HG03039 (cell line): ENCODE measurements around the gene WBP4.

Experiments used
- ATAC-seq: cut with Tn5 transposase; IDR thresholded peaks from one replicate; pipeline ENCODE4 v1.9.1; 2021; ENCODE audit warnings: mild to moderate bottlenecking, moderate library complexity; ENCODE audit not compliant: unreplicated experiment

WBP4 gene

DNA sequence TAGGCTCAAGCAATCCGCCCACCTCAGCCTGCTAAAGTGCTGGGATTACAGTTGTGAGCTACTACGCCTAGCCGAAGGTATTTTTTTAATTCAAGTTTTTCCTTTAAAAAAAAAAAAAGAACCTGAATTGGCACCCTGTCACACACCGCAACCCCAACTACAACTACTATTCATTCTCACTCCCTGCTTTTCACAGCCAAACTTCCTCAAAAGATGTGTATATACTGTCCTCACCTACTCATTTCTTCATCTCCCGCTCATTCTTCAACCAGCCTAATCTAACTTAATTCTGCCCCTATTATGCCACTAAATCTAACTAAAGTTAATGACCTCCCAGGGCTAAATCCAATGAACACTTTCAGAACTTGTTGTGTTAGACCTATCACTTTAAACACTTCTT, 12.7 kb upstream of the WBP4 start:
- ATAC-seq: no peak

DNA sequence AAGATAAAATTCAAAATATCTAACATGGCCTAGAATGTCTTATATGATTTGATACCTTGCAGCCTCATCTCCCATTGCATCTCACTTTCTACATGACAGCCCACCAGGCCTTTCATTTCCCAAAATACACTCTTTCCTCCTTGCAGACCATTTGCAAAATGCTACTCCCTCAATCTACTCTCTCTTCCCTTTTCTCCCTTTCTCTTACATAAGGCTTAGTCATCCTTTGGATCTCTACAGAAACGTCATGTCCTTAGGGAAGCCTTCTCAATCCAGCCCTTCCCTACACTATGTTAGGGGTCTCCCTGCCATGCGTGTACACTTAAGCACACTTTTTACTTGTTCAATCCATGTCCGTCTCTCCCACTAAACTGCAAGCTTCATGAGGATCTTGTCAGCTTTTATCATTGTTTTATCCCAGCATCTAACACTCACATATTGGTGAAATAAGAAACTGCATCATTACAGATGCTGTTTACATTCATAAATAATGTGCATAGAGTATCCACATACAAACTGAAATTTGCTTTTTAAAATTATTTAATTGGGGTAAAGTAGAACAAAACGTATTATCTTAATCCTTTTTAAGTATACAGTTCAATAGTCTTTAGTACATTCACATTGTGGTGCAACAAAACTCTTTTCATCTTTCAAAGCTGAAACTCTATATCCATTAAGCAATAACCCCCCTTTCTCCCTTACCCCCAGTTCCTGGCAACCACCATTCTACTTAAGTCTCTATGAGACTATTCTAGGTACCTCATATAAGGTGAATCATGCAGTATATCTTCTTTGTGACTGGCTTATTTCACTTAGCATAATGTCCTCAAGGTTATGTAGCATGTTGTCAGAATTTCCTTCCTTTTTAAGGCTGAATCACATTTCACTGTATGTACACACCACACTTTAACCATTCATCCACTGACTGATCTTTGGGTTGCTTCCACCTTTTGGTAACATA, 11.5 kb upstream of the WBP4 start:
- no peak for ATAC-seq

DNA sequence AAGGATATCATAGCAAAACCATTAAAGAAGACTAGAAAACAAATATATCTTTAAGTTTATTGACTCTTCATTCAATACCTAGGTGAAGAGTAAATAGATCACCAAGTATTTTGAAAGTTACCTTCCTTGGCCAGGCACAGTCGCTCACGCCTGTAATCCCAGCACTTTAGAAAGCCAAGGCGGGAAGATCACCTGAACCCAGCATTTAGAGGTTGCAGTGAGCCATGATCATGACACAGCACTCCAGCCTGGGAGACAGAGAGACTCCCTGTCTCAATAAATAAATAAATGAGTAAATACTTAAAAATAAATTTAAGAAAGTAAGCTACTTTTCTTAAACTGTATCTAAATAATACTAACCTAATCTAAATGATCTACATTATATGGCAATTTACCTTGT, 8.9 kb upstream of the WBP4 start:
- no peak for ATAC-seq

DNA sequence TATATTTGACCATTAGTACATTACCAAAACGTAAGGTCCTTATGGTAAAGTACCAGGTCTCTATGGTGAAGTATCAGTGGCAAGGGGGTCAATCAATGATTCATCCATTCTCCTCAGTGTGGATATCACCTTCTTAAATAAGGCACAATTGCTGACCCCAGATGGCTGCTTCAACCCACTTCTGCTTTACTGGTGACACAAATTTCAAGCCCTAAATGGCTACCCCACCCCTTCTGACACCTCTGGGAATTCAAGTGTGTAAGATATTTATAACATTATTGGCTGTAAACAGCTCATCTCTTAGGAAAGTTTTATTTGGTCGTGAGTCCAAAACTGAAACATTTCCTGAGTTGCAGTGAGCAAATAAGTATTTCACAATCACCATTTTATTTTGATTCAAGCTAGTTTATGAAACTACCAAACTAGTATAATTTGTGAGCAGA, 7.9 kb upstream of the WBP4 start:
- ATAC-seq: no peak

DNA sequence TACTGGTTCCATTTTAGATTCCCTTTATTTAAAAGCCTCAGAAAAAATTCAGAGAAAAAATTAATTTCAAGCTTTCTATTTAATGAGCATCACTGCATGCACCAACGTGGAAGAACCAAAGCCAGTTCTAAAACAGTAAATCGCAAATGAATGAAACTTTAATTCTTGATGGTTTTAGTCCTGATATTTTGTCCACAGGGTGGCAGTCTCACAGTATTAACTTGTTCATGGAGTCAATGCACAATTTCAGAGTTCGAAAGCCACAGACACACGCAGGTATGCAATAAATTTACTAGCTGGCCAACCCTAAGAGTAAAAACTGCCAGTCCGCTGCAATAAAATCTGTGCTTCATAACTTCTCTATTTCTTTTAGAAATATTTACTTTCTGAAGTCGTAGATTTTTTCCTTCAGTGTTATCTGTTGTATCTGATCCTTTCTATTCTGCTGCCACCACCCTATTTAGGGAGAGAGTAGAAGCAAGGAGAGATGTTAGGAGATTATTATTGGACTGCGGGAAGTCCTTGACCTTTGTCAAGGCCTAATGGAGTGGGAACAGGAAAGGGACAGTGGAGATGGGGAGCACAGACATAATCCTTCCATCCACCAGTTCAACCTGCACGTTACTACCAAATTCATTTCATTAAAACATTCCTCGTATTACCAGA, 7.0 kb upstream of the WBP4 start:
- no peak for ATAC-seq

DNA sequence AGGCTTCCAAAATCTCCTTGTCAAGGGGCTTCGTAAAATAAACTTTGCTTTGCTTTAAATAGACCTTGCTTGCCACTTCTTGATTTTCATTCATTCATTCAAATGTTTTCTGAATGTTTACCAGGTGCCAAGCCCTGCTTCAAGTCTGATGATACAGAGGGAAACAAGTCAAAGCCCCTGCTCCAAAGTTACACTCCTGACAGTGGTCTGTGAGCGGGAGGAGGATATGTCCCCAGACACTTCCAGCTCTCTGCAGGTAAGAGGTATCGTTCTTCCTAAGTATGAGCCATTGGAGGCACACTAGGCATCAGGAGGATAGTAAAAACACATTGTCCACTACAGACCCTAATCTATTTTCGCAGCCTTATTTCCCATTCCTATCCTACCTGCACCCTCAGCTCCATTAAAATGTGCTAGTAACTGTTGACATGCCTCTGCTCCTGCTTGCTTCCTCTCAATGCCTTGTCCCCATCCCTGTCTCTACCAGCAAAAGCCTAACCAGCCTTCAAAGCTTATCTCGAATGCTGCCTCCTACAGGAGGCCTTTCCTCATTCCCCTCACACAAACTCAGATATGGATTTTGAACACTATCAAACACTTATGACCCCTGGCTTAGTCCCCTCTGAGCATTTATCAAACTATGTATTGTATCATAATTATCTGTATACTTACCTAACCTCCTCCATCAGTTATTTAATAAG, 6.2 kb upstream of the WBP4 start:
- no peak for ATAC-seq

DNA sequence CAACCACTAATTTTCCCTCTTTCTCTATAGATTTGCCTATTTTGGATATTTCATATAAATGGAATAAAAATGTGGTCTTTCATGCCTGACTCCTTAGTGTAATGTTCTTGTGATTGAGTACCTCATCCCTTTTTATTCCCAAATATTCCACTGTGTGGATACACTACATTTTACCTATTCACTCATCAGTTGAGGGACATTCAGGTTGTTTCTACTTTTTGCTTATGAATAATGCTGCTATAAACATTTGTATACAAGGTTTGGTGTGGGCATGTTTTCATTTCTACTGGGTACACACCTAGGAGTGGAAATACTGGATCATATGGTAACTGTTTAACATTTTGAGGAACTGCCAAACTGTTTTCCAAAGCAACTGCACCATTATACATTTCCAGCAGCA, 5.1 kb upstream of the WBP4 start:
- ATAC-seq: no peak

DNA sequence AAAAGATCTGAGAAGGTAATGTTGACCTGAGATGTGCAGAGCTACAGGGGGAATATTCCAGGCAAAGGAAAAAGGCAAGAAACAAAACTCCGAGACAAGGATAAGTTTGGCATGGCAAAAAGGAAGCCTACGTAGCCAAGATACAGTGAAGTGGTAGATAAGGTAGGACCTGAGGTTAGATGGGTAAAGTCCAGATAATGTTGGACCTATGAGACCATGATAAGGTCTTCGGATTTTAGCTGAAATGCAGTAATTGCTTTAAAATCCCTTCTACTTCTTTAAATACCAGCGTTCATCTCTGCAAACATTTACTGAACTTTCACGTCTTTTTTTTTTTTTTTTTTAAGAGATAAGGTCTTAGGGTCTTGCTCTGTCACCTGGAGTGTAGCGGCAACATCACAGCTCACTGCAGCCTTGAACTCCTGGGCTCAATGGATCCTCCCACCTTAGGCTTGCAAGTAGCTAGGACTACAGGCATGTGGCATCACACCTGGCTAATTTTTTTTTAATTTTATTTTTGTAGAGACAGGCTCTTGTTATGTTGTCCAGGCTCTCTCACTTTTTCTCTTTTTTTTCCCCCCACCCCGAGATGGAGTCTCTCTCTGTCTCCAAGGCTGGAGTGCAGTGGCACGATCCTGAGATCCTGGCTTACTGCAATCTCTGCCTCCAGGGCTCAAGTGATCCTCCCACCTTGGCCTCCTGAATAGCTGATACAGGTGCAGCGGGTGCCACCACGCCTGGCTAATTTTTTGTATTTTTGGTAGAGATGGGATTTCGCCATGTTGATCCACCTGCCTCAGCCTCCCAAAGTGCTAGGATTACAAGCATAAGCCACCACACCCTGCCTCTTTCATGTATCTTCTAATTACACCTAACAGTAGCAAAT, 4.2 kb upstream of the WBP4 start:
- no peak for ATAC-seq

DNA sequence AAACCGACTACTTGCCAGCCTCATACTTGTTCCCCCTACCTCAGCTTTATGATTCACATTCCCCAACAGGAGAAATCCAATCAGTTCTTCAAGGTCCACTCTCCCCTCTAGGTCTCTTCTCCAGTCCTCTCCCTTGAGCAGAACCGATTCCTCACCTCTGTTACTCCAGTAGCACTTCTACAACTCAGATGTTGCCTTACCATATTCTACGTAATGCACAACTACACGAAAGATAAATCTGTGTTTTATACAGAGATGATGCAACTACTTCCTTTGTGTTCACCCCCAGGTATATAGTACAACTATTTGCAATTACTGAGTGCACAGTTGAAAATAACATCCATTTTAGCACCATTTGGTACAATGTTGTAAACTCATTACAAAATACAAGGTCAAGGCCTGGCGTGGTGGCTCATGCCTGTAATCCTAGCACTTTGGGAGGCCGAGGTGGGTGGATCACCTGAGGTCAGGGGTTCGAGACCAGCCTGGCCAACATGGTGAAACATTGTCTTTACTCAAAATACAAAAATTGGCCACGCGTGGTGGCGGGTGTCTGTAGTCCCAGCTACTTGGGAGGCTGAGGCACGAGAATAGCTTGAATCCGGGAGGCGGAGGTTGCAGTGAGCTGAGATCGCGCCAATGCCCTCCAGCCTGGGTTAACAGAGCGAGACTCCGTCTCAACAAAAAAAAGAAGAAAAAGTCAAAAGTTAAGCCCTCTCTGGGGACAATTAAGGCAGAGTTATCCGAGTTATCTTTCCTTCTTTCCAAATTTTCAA, 2.8 kb upstream of the WBP4 start:
- no peak for ATAC-seq

DNA sequence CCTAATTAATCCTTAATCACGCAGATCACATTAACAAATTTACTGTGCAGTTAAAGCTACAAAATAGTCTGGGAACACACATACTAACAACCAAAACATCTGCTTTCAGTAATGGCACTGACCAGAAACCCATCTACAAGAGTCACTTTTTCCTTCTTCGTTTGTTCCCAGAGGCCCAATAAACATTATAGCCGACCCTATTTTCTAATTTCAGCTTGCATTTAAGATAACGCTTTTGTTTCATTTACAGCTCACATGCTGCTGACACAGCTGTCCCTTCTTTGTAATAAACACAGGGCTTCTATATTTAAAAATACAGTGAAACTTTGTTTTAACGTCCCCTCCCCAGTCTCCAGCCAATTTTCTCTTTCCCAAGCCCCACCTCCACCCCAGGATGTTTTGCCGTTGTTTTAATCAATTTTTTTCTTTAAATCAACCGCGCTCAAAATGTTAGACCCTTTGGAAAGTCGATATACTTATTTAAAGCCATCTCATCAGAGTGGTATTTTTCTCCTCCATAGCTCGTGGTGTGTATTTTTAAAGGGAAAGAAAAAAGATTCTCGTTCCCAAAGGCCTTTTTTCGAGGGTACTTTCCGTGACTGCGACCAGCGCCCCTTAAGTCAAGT, 1.7 kb upstream of the WBP4 start:
- no peak for ATAC-seq

DNA sequence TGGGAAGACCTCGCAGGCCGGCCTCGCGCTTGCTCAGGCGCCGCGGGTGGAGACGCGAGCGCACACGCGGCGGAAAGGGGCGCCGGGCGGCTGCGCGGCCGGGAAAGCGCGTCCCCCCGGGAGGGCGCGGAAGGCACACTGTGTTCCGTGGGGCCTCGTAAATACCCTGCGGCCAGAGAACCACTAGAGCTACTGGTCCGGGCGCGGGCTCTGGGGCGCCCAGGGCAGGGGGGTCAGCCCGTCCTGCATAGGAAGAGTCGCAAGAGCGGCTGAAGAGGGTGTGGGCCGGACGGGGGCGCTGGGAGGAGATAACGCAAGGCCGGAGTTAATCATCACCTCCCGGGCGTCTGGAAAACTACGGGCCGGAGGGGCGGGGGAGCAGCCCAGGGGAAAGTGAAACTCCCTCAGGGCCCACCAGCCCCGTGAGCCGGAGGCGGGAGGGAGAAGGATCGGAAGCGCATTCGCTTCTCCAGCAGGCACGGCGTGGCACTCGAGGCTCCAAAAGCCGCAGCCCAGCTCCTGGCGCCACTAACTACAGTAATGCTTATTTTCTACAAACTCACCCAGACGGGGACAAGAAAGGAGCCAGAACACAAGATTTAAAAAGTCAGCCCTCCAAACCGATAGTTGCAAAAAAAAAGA, 1.1 kb upstream of the WBP4 start:
- ATAC-seq: peak; percentile 30

DNA sequence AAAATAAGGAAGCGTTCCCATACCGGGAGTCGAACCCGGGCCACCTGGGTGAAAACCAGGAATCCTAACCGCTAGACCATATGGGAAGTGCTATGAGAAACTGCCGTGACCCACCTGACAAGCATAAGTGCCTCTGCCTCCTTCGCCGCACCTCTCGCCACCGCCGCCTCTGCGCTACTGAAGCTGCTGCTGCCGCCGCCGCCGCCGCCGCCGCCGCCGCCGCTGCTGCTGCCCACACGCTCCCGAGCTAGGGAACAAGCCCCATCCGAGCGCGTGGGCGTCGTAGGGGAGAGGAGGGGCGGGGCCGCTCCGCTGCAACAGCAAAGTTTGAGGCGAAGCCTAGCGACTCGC, 610 bp upstream of the WBP4 start:
- peak; percentile 27 for ATAC-seq

DNA sequence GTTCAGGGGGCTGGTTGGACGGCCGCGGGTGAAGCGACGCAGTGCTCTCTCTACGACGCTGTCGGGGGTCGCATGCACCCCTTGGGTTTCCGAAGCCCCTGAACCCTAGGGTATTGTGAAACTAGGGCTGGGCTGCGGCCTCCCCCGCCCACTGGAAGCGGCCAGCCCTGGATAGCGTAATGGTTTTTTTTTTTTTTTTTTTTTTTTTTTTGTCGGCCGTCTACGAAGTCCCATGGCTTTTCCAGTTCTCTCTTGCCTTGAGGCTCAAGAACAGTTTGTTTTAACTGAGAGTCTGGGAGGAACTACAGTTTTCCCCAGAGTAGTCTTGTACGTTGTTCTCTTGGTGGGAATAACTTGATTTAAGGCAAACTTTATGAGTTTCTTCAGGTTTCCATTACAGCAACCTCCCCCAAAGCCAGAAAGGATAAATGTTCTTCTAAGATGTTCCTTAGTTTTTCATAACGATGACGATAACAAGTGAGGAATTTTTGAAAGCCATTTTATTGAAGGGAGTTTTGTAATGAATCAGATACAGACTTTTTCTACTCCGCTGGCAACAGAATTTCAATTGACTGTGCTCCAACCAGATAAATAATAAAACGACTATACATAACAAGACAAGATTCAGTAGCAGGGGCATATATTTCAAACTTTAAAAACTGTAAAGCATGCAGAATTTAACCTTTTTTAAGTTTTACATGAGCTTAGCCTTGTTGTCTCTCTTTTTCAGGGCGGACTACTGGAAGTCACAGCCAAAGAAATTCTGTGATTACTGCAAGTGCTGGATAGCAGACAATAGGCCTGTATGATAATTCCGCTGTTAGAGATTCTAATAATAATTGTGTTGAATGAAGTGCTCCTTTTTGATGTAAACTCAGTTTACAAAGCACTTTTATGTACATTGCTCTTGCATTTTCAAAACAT, 867 bp downstream of the WBP4 start:
- peak; percentile 20 for ATAC-seq

DNA sequence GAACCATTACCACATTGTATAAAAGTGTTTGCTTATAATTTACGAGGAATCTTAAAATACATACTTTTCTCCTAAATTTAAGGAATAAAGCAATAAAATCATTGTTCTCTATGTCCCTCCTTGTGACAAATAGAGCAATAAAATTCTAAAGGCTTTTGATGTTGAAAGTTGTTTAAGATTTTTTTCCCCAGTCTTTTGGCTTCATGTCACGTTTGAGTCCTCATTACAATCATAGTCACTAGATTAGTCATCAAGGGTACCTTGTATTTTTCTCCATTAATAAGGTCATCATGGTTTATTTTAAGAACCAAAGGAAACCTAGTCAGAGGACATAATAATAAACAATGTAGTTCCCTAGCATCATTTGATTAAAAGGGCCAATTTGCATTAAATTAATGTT, 3.2 kb downstream of the WBP4 start:
- no peak for ATAC-seq

DNA sequence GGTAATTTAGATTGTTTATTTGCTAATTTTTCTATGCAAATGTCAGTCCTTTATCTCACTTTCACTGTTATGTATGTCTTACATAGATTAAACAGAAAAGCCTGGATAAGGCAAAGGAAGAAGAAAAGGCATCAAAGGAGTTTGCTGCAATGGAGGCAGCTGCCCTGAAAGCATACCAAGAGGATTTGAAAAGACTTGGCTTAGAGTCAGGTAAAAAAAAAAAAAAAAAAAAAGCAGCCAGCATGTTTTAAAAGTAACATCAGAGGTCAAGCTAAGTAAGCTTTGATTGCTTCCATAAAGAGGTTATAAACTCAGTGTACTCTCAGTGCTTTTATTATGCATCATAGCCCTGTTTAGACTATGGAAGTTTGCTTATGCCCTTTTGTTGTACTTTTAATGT, 3.8 kb downstream of the WBP4 start:
- ATAC-seq: no peak

DNA sequence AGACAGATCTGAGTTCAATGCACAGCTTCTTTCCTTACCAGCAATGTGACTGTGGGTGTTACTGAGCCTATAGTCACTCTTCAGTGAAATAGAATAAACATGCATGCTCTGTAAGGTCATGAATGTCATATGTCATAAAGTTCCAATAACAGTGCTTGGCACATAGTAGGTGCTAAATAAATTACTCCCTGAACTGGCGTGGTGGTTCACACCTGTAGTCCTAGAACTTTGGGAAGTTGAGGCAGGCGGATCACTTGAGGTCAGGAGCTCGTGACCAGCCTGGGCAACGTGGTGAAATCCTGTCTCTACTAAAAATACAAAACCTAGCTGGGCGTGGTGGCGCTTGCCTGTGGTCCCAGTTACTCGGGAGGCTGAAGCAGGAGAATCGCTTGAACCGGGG, 13.2 kb downstream of the WBP4 start:
- no peak for ATAC-seq

DNA sequence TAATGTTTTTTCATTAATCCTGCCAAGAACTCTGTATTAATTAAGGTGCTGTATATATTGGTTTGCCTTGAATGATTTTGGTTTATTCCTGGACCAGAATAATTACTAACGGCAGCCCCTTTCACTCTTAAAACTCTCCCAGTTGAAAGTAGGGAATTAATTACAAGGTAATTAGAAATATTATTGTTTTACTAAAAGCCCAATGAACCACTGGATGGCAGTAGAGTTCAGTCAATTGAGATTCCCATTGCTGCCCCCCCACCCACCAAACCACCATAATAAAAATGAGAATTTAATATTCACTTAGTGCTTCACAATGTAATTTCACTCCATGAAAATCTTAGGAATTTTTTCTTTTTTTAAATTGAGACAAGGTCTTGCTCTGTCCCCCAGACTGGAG, 13.7 kb downstream of the WBP4 start:
- ATAC-seq: no peak

DNA sequence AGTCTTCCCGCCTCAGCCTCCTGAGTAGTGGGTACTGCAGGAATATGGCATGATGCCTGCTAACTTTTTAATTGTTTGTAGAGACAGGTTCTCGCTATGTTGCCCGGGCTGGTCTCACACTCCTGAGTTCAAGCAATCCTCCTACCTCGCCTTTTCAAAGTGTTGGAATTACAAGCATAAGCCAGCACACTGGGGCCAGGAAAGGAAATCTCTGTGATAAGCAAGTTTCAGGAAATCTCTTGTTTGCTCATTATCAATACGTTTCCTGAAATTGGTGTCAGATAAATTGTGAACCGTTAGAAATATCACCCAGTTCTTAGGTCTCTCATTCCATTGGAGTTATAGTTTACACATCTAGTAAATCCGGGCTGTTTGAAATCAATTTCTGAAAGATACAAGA, 14.2 kb downstream of the WBP4 start:
- ATAC-seq: no peak
